Activated CD8-positive, alpha-beta memory T cell treated with anti-CD3 and anti-CD28 coated beads, Interleukin-2, amount 10 ng/mL, durations not matched to agents 7 days and 5 days (primary cell): ENCODE data around the gene GTF2H4. TPM values are rescaled to one million over a fixed set of nuclear protein-coding genes. Genes with fewer than 3 reads are reported as not detected.

Experiments
- microRNA-seq: library from miRNA; unstranded; fragments of <30 nt; microRNA quantifications from one replicate; pipeline ENCODE4 v1.2.0, GENCODE V29; 2022
- total RNA-seq, 2 experiments: library from RNA; stranded (reverse); gene quantifications; one replicate each; pipeline ENCODE4 v1.2.3, GENCODE V29; 2021

Gene GTF2H4
- total RNA-seq, 2 experiments from 2014 or later = 30.0 to 34.9 TPM

Small RNA genes lying within 50 kb of the gene (microRNA-seq; reads per million reads assigned to microRNA genes)
- not detected for gene MIR4640

Other genes with a start within 250 kb of the GTF2H4 start
- 10 to 100 TPM; 39.5 to 49.6 TPM for gene DHX16, start 235.2 kb upstream of the GTF2H4 start, total RNA-seq
- gene PPP1R18, start 221.6 kb upstream of the GTF2H4 start, total RNA-seq = 100 to 1,000 TPM; 257 to 293 TPM
- gene NRM, start 217.2 kb upstream of the GTF2H4 start, total RNA-seq = 10 to 100 TPM; 30.2 to 36.4 TPM
- gene MDC1, start 190.9 kb upstream of the GTF2H4 start, total RNA-seq = 10 to 100 TPM; 67.4 to 83.9 TPM
- 1,000 to 10,000 TPM; 1,499 to 1,522 TPM for gene TUBB, start 187.9 kb upstream of the GTF2H4 start, total RNA-seq
- gene FLOT1, start 165.5 kb upstream of the GTF2H4 start, total RNA-seq = 100 to 1,000 TPM; 165 to 184 TPM
- 10 to 100 TPM in 1 of 2 experiments, 1 to 10 TPM in 1; 10.0 to 62.7 TPM for gene IER3, start 163.7 kb upstream of the GTF2H4 start, total RNA-seq
- 1 to 10 TPM; 3.8 to 4.9 TPM for gene DDR1, start 23.7 kb upstream of the GTF2H4 start, total RNA-seq
- 10 to 100 TPM; 46.6 to 54.1 TPM for gene VARS2, start 6.0 kb downstream of the GTF2H4 start, total RNA-seq
- not detected for gene SFTA2, start 24.0 kb downstream of the GTF2H4 start, total RNA-seq
- gene MUCL3, start 32.8 kb downstream of the GTF2H4 start, total RNA-seq = not detected
- not detected for gene MUC21, start 75.5 kb downstream of the GTF2H4 start, total RNA-seq
- not detected for gene MUC22, start 102.3 kb downstream of the GTF2H4 start, total RNA-seq
- gene C6orf15, start 204.4 kb downstream of the GTF2H4 start, total RNA-seq = not detected
- gene PSORS1C1, start 206.6 kb downstream of the GTF2H4 start, total RNA-seq = under 1 TPM in 1 of 2 experiments, not detected in 1; 0.26 TPM
- gene CDSN, start 212.2 kb downstream of the GTF2H4 start, total RNA-seq = not detected
- not detected for gene PSORS1C2, start 230.9 kb downstream of the GTF2H4 start, total RNA-seq
- 10 to 100 TPM; 48.3 to 57.9 TPM for gene CCHCR1, start 249.6 kb downstream of the GTF2H4 start, total RNA-seq